Colon (tissue), 2 donors: ENCODE data around the gene P2RY6.
"Not testable (repeated sequence)": the region's sequence is repeated elsewhere in the genome, so short reads cannot be mapped to it uniquely, and the experiment has no call there.

ENCODE experiments used
- FAIRE-seq: peaks from 2 replicates; lab custom pipeline; 2012; peaks lifted over from hg19 to GRCh38; lab: Jason Lieb, UNC
- donor health status: control.
- donor health status: control.

P2RY6 gene

GRCh38 chr11:73262851-73263495, 9.2 kb upstream of the P2RY6 start:
- FAIRE-seq: no peak

- no peak for FAIRE-seq
Measured at GRCh38 chr11:73263640-73264039, 8.5 kb upstream of the P2RY6 start.

GRCh38 chr11:73265278-73265810, 6.8 kb upstream of the P2RY6 start:
- no peak for FAIRE-seq

- no peak for FAIRE-seq
Measured at GRCh38 chr11:73265853-73266645, 6.1 kb upstream of the P2RY6 start.

- no peak for FAIRE-seq
Measured at GRCh38 chr11:73266646-73267020, 5.5 kb upstream of the P2RY6 start.

GRCh38 chr11:73267122-73267846, 4.9 kb upstream of the P2RY6 start:
- no peak for FAIRE-seq

- FAIRE-seq: no peak
Measured at GRCh38 chr11:73267906-73268540, 4.1 kb upstream of the P2RY6 start.

- FAIRE-seq: no peak
Measured at GRCh38 chr11:73268671-73269271, 3.4 kb upstream of the P2RY6 start.

- no peak for FAIRE-seq
Measured at GRCh38 chr11:73269459-73270015, 2.6 kb upstream of the P2RY6 start.

GRCh38 chr11:73270016-73270854, 1.9 kb upstream of the P2RY6 start:
- FAIRE-seq: no peak

GRCh38 chr11:73270855-73271477, 1.2 kb upstream of the P2RY6 start:
- no peak for FAIRE-seq

- not testable (repeated sequence) for FAIRE-seq
Measured at GRCh38 chr11:73271478-73271865, 666 bp upstream of the P2RY6 start.

- FAIRE-seq: no peak
Measured at GRCh38 chr11:73272680-73273038, 521 bp downstream of the P2RY6 start.

GRCh38 chr11:73273222-73273895, 1.2 kb downstream of the P2RY6 start:
- no peak for FAIRE-seq

GRCh38 chr11:73274191-73274590, 2.1 kb downstream of the P2RY6 start:
- not testable (repeated sequence) for FAIRE-seq

GRCh38 chr11:73274722-73275380, 2.7 kb downstream of the P2RY6 start:
- FAIRE-seq: no peak

GRCh38 chr11:73275381-73275750, 3.2 kb downstream of the P2RY6 start:
- FAIRE-seq: no peak

GRCh38 chr11:73277467-73277866, 5.3 kb downstream of the P2RY6 start:
- FAIRE-seq: no peak

GRCh38 chr11:73280626-73281025, 8.5 kb downstream of the P2RY6 start:
- no peak for FAIRE-seq
